Endothelial cell of umbilical vein (primary cell): ENCODE data around the gene CDC42BPB. TPM values are rescaled to one million over a fixed set of nuclear protein-coding genes. Genes with fewer than 3 reads are reported as not detected.

ENCODE experiments used
- BruUV-seq: library from RNA; stranded (reverse); fragments of 400-500 nt; replicated peaks from 2 replicates; lab custom pipeline; 2021; lab: Mats Ljungman, UMichigan
- CTCF ChIA-PET: fragments of 300-600, 350-600 bp; sonication (Branson Sonifier 250); formaldehyde crosslinking; loops from one replicate; lab custom pipeline; 2021; ENCODE audit warnings: antibody characterized with exemption, inconsistent platforms; lab: Charles Lee
- POLR2A ChIA-PET: fragments of 300-600, 350-600 bp; sonication (Branson Sonifier 250); formaldehyde crosslinking; loops from one replicate; lab custom pipeline; 2021; ENCODE audit warnings: antibody characterized with exemption, inconsistent platforms; lab: Charles Lee
- DNase-seq: peaks from one replicate; pipeline ENCODE4 v3.0.0-alpha.2; 2011; ENCODE audit warnings: low read depth, low spot score
- FAIRE-seq: peaks from 2 replicates; lab custom pipeline; 2011; peaks lifted over from hg19 to GRCh38; lab: Jason Lieb, UNC
- H2AFZ ChIP-seq: 2 replicates; pipeline ENCODE4 v1.6.0; 2012; ENCODE audit warnings: low read depth, low read length, control low read depth, inconsistent platforms
- H3K27ac ChIP-seq: 2 replicates; pipeline ENCODE4 v1.5.1; 2011; ENCODE audit warnings: low read depth, mild to moderate bottlenecking, control low read depth, low read length, moderate library complexity; ENCODE audit not compliant: insufficient read depth
- H3K27me3 ChIP-seq, 2 experiments: 2 replicates each; pipeline versions ENCODE4 v1.6.0 to v1.6.1; 2011; ENCODE audit warnings: low read length in 2 of 2, mixed read lengths in 1 of 2; ENCODE audit not compliant: control insufficient read depth in 2 of 2, insufficient read depth in 2 of 2
- H3K36me3 ChIP-seq, 2 experiments: 2 replicates in 1 of 2; 3 replicates in 1 of 2; pipeline ENCODE4 v1.5.1; 2011; ENCODE audit warnings: low read length in 2 of 2, mild to moderate bottlenecking in 1 of 2, moderate library complexity in 1 of 2; ENCODE audit not compliant: control insufficient read depth in 2 of 2, insufficient read depth in 2 of 2; ENCODE audit errors: extremely low read depth in 1 of 2
- H3K4me1 ChIP-seq: 3 replicates; pipeline ENCODE4 v1.5.1; 2011; ENCODE audit warnings: mild to moderate bottlenecking, low read length; ENCODE audit not compliant: control insufficient read depth, insufficient read depth; ENCODE audit errors: extremely low read depth
- H3K4me2 ChIP-seq: 2 replicates; pipeline ENCODE4 v1.6.1; 2011; ENCODE audit warnings: low read length, control low read depth, mixed read lengths; ENCODE audit not compliant: insufficient read depth
- H3K4me3 ChIP-seq, 3 experiments: fragments of 200-600 bp in 1 of 3; sonication (generic), shearing (Covaris generic) in 1 of 3; replicated peaks in 1 of 3; 2 replicates each; pipeline ENCODE4 v1.5.1; 2011 to 2016; ENCODE audit warnings: control low read depth in 3 of 3, low read length in 3 of 3, mild to moderate bottlenecking in 2 of 3, inconsistent platforms in 1 of 3, low read depth in 1 of 3, moderate library complexity in 1 of 3; ENCODE audit not compliant: insufficient read depth in 1 of 3
- H3K79me2 ChIP-seq: 2 replicates; pipeline ENCODE4 v1.6.0; 2012; ENCODE audit warnings: low read length, inconsistent platforms; ENCODE audit not compliant: control insufficient read depth, insufficient read depth
- H3K9ac ChIP-seq: replicated peaks from 2 replicates; pipeline ENCODE3; 2011; ENCODE audit warnings: low read length, control low read depth; ENCODE audit not compliant: insufficient read depth; ENCODE audit errors: extremely low read depth
- H3K9me1 ChIP-seq: replicated peaks from 3 replicates; pipeline ENCODE4 v1.6.0; 2011; ENCODE audit warnings: mild to moderate bottlenecking, low read length; ENCODE audit not compliant: control insufficient read depth, insufficient read depth; ENCODE audit errors: extremely low read depth
- H3K9me3 ChIP-seq: replicated peaks from 2 replicates; pipeline ENCODE4 v1.5.1; 2012; ENCODE audit warnings: low read length, inconsistent platforms; ENCODE audit not compliant: control insufficient read depth, insufficient read depth
- H4K20me1 ChIP-seq: replicated peaks from 2 replicates; pipeline ENCODE3; 2011; ENCODE audit warnings: mild to moderate bottlenecking, low read length; ENCODE audit not compliant: control insufficient read depth, insufficient read depth; ENCODE audit errors: extremely low read depth
- CTCF ChIP-seq, 2 donors: IDR thresholded peaks; 1 replicate in 1 of 2; 2 replicates in 1 of 2; pipeline ENCODE4 v1.5.1; 2011; ENCODE audit warnings: low read length in 2 of 2, mild to moderate bottlenecking in 2 of 2, moderate library complexity in 2 of 2, control low read depth in 1 of 2, inconsistent platforms in 1 of 2, low read depth in 1 of 2; ENCODE audit not compliant: insufficient read depth in 1 of 2; ENCODE audit errors: extremely low read depth in 1 of 2
- EZH2 ChIP-seq: IDR thresholded peaks from 2 replicates; pipeline ENCODE4 v1.6.1; 2012; ENCODE audit warnings: borderline replicate concordance, low read depth, mild to moderate bottlenecking, moderate library complexity, low read length, inconsistent platforms; ENCODE audit not compliant: severe bottlenecking
- FOS ChIP-seq: IDR thresholded peaks from 2 replicates; pipeline ENCODE4 v1.6.1; 2011; ENCODE audit warnings: mild to moderate bottlenecking, low read length, moderate library complexity, borderline replicate concordance; ENCODE audit not compliant: insufficient read depth
- GATA2 ChIP-seq: IDR thresholded peaks from 2 replicates; pipeline ENCODE4 v1.7.0; 2011; ENCODE audit warnings: low read depth, mild to moderate bottlenecking, moderate library complexity, mixed read lengths, low read length; ENCODE audit not compliant: insufficient read length, insufficient read depth
- JUN ChIP-seq: IDR thresholded peaks from 2 replicates; pipeline ENCODE4 v1.6.1; 2011; ENCODE audit warnings: borderline replicate concordance, low read depth; ENCODE audit not compliant: insufficient read length, insufficient read depth
- MAX ChIP-seq: IDR thresholded peaks from 2 replicates; pipeline ENCODE4 v1.6.1; 2011; ENCODE audit not compliant: insufficient read depth, insufficient read length
- MYC ChIP-seq: IDR thresholded peaks from one replicate; pipeline ENCODE4 v1.6.1; 2011; ENCODE audit warnings: mild to moderate bottlenecking, low read depth, low read length
- POLR2A ChIP-seq: IDR thresholded peaks from 2 replicates; pipeline ENCODE4 v1.6.1; 2012; ENCODE audit warnings: low read depth, mild to moderate bottlenecking, control low read depth, low read length
- POLR2AphosphoS5 ChIP-seq: IDR thresholded peaks from 2 replicates; pipeline ENCODE4 v1.6.1; 2012; ENCODE audit warnings: low read depth, mild to moderate bottlenecking, control low read depth, low read length, moderate library complexity; ENCODE audit not compliant: insufficient read depth
- dilution Hi-C: fragments of 300-500 bp; cut with MboI; formaldehyde crosslinking; loops from one replicate; pipeline ENCODE4 v1.15.0; 2019; ENCODE audit warnings: low sequenced_read_pairs; ENCODE audit not compliant: extremely low pct_ligation_motif_present
- intact Hi-C: fragments of 100-400 bp; cut with micrococcal nuclease; formaldehyde crosslinking; loops from one replicate; pipeline ENCODE4 v1.10.0; 2022
- polyA plus RNA-seq, 4 experiments: library from polyadenylated mRNA; depleted of rRNA in 3 of 4; stranded (reverse) in 3 of 4; unstranded in 1 of 4; fragments of >200 nt; gene quantifications; 2 replicates each; pipeline versions ENCODE4 v1.2.1 to v1.2.3, GENCODE V29; 2011 to 2012; ENCODE audit warnings: missing spikeins in 1 of 4
- total RNA-seq: library from RNA; stranded (reverse); gene quantifications from 2 replicates; pipeline ENCODE4 v1.2.3, GENCODE V29; 2021

The CDC42BPB gene
- total and polyA plus RNA-seq, 2 donors (not counting 3 experiments of a cell fraction or from before 2014, with no cell fraction given): 82.6 to 131 TPM

GRCh38 chr14:102905116-102906108 lies 151.9 kb downstream of the CDC42BPB start:
- Histone ChIP-seq H3K9me3 (no peaks in the 10 kb centered on the region), H3K79me2 (no peaks in the 10 kb centered on the region), H3K36me3 (peaks cover 0 to 15% of the 10 kb centered on the region in 2 experiments), H2AFZ (no peak overlapping the region), H3K4me2 (no peak overlapping the region), H3K27ac (no peak overlapping the region), H3K4me1 (no peaks in the 10 kb centered on the region), H3K4me3 (no peak overlapping the region), H3K9me1 (no peaks in the 10 kb centered on the region), H4K20me1 (no peaks in the 10 kb centered on the region), H3K27me3 (no peaks in the 10 kb centered on the region), H3K9ac (no peak overlapping the region)
- BruUV-seq: TSS peak; percentile 15
- ChIA-PET POLR2A (no interaction called here), CTCF (no interaction called here)
- no peak for DNase-seq
- intact Hi-C loops: no loop called here
- TF ChIP-seq MAX (no peak), POLR2A (no peak), EZH2 (no peak), CTCF (IDR thresholded peaks at IDR 0.05; ENCODE audit: extremely low read depth in 1 of 2, insufficient read depth in 1 of 2, low read depth in 1 of 2, low read length in 2 of 2) (no peak), GATA2 (no peak), MYC (no peak), JUN (no peak), POLR2AphosphoS5 (no peak), FOS (no peak)
- dilution Hi-C loops: no loop called here
- FAIRE-seq: no peak
